GM12878 (cell line): ENCODE measurements around the gene USP4. TPM values are rescaled to one million over a fixed set of nuclear protein-coding genes. Genes with fewer than 3 reads are reported as not detected.

Source experiments
- BCL11A ChIP-seq: IDR thresholded peaks from 2 replicates; pipeline ENCODE4 v1.6.1; 2011; ENCODE audit warnings: low read depth, low read length
- BCLAF1 ChIP-seq: fragments of 450-650 bp; IDR thresholded peaks from 2 replicates; pipeline ENCODE4 v1.6.1; 2017; ENCODE audit warnings: antibody characterized with exemption, mild to moderate bottlenecking, moderate library complexity
- BHLHE40 ChIP-seq, 2 experiments: fragments of 450-650 bp in 1 of 2; IDR thresholded peaks; 2 replicates each; pipeline ENCODE4 v1.6.1; 2011 to 2017; ENCODE audit warnings: low read depth in 2 of 2, borderline replicate concordance in 1 of 2, improper control_type of control experiment in 1 of 2, low read length in 1 of 2, mild to moderate bottlenecking in 1 of 2
- CEBPB ChIP-seq, 2 experiments: fragments of 150-350 bp in 1 of 2; IDR thresholded peaks; 2 replicates each; pipeline ENCODE4 v1.6.1; 2012 to 2014; ENCODE audit warnings: low read depth in 2 of 2, low read length in 2 of 2, borderline replicate concordance in 1 of 2, inconsistent platforms in 1 of 2
- CHD1 ChIP-seq: IDR thresholded peaks from 2 replicates; pipeline ENCODE4 v1.6.1; 2012; ENCODE audit warnings: low read depth, low read length, improper control_type of control experiment
- E2F4 ChIP-seq: IDR thresholded peaks from 2 replicates; pipeline ENCODE4 v1.6.1; 2012; ENCODE audit warnings: low read depth, low read length, improper control_type of control experiment
- E2F8 ChIP-seq: fragments of 450-650 bp; IDR thresholded peaks from 2 replicates; pipeline ENCODE4 v1.6.1; 2018; ENCODE audit warnings: mild to moderate bottlenecking, low read depth, moderate library complexity; ENCODE audit not compliant: partially characterized antibody
- EP300 ChIP-seq, 2 experiments: fragments of 150-350 bp in 1 of 2; IDR thresholded peaks; 2 replicates each; pipeline ENCODE4 v1.6.1; 2011 to 2012; ENCODE audit warnings: low read depth in 2 of 2, low read length in 2 of 2, borderline replicate concordance in 1 of 2, improper control_type of control experiment in 1 of 2, inconsistent platforms in 1 of 2; ENCODE audit not compliant: control insufficient read depth in 1 of 2
- GABPA ChIP-seq: IDR thresholded peaks from 2 replicates; pipeline ENCODE4 v1.6.1; 2014; ENCODE audit warnings: antibody characterized with exemption, low read depth, mild to moderate bottlenecking, inconsistent platforms
- HDAC2 ChIP-seq: fragments of 200-600 bp; sonication (generic); IDR thresholded peaks from 2 replicates; pipeline ENCODE4 v1.6.1; 2017
- IRF3 ChIP-seq: fragments of 450-650 bp; IDR thresholded peaks from 2 replicates; pipeline ENCODE4 v1.6.1; 2014; ENCODE audit warnings: mild to moderate bottlenecking
- KAT2A ChIP-seq: conservative IDR thresholded peaks from 2 replicates; pipeline ENCODE4 v1.6.1; 2011; ENCODE audit warnings: low read depth, low read length; ENCODE audit not compliant: control insufficient read depth
- LARP7 ChIP-seq: fragments of 450-650 bp; IDR thresholded peaks from 2 replicates; pipeline ENCODE4 v1.6.1; 2017; ENCODE audit warnings: mild to moderate bottlenecking
- MEF2B ChIP-seq: fragments of 450-650 bp; IDR thresholded peaks from 2 replicates; pipeline ENCODE4 v1.6.1; 2018; ENCODE audit warnings: mild to moderate bottlenecking, moderate library complexity; ENCODE audit not compliant: partially characterized antibody, poor library complexity, severe bottlenecking
- MYB ChIP-seq: fragments of 150-350 bp; IDR thresholded peaks from 2 replicates; pipeline ENCODE4 v1.6.1; 2014; ENCODE audit warnings: mild to moderate bottlenecking, low read depth, low read length, borderline replicate concordance
- NFYB ChIP-seq: IDR thresholded peaks from 2 replicates; pipeline ENCODE4 v1.6.1; 2011; ENCODE audit warnings: low read depth, mild to moderate bottlenecking, low read length, improper control_type of control experiment, moderate library complexity; ENCODE audit not compliant: insufficient read depth
- PKNOX1 ChIP-seq: fragments of 450-650 bp; IDR thresholded peaks from 2 replicates; pipeline ENCODE4 v1.6.1; 2016; ENCODE audit warnings: mild to moderate bottlenecking
- PML ChIP-seq: IDR thresholded peaks from 2 replicates; pipeline ENCODE4 v1.6.1; 2012; ENCODE audit warnings: low read length, inconsistent platforms
- RCOR1 ChIP-seq: conservative IDR thresholded peaks from 2 replicates; pipeline ENCODE4 v1.6.1; 2012; ENCODE audit warnings: low read depth, low read length, improper control_type of control experiment
- SMARCA5 ChIP-seq: fragments of 450-650 bp; IDR thresholded peaks from 2 replicates; pipeline ENCODE4 v1.6.1; 2017; ENCODE audit warnings: mild to moderate bottlenecking
- TCF3 ChIP-seq: IDR thresholded peaks from 2 replicates; pipeline ENCODE4 v1.6.1; 2012; ENCODE audit warnings: low read depth, mild to moderate bottlenecking, low read length, borderline replicate concordance; ENCODE audit not compliant: insufficient read depth
- polyA plus RNA-seq, 11 experiments: library from polyadenylated mRNA; depleted of rRNA in 4 of 11; unstranded in 6 of 11; stranded (reverse) in 5 of 11; fragments of >200 nt; fragmentation: Nextera tagmentation in 4 of 11; fragmentation: Illumina TruSeq in 1 of 11; extraction: Ambion mirVana in 4 of 11; extraction: Trizol in 1 of 11; gene quantifications; 1 replicate in 1 of 11; 2 replicates in 10 of 11; pipeline versions ENCODE4 v1.2.1 to v1.2.3, GENCODE V29; 2011 to 2016; ENCODE audit warnings: inconsistent platforms in 2 of 11, missing spikeins in 2 of 11, low read depth in 1 of 11
- total RNA-seq, 4 experiments: library from RNA; depleted of rRNA in 3 of 4; stranded (reverse); fragments of >200 nt in 3 of 4; fragmentation: Illumina TruSeq in 1 of 4; extraction: Trizol in 1 of 4; gene quantifications; 2 replicates each; pipeline versions ENCODE4 v1.2.1 to v1.2.3, GENCODE V29; 2013 to 2021

USP4 gene
- total and polyA plus RNA-seq, 10 of the 15 experiments (the other 5 are each of a cell fraction or from before 2014, with no cell fraction given): 26.5 to 77.1 (median 66.0) TPM

- TF ChIP-seq PML (no peak), PKNOX1 (no peak), BCLAF1 (no peak), HDAC2 (no peak), BHLHE40 (IDR thresholded peaks at IDR 0.05; ENCODE audit: borderline replicate concordance in 1 of 2, low read depth in 2 of 2, low read length in 1 of 2) (no peak), IRF3 (no peak), SMARCA5 (no peak), E2F4 (no peak), MYB (no peak), GABPA (no peak), MEF2B (peak; percentile 91), TCF3 (no peak), LARP7 (no peak), NFYB (no peak), E2F8 (no peak), BCL11A (no peak), EP300 (IDR thresholded peaks at IDR 0.05; ENCODE audit: borderline replicate concordance in 1 of 2, control insufficient read depth in 1 of 2, low read depth in 2 of 2, low read length in 2 of 2) (peak in 1 of 2 experiments; percentile 16; a peak in 1 of 4 replicates), CEBPB (IDR thresholded peaks at IDR 0.05; ENCODE audit: borderline replicate concordance in 1 of 2, low read depth in 2 of 2, low read length in 2 of 2) (no peak), CHD1 (no peak), KAT2A (no peak), RCOR1 (no peak)
These were observed 25.8 kb downstream of the USP4 start (continued) for GRCh38 chr3:49313896-49314688.
